Heart left ventricle (tissue), 16 donors: ENCODE measurements around the gene RSRP1. TPM values are rescaled to one million over a fixed set of nuclear protein-coding genes. Genes with fewer than 3 reads are reported as not detected.

Experiments
- ATAC-seq, 4 donors: fragments of 200-7000 bp; cut with Tn5 transposase; one replicate each; pipeline ENCODE4 v1.9.1; 2020 to 2022; ENCODE audit warnings: moderate library complexity in 4 of 4, mild to moderate bottlenecking in 3 of 4, moderate number of reproducible peaks in 1 of 4
- DNase-seq, 5 donors: peaks; one replicate each; pipeline ENCODE4 v3.0.0-alpha.2; 2020
- H3K27ac ChIP-seq, 12 donors: fragments of 200-600 bp; sonication (generic) in 4 of 12; one replicate each; pipeline versions ENCODE4 v1.5.0 to v1.8.0; 2016 to 2022; ENCODE audit warnings: mild to moderate bottlenecking in 2 of 12
- H3K27me3 ChIP-seq, 9 donors: fragments of 200-600 bp; sonication (generic) in 2 of 9; one replicate each; pipeline versions ENCODE4 v1.5.1 to v1.8.0; 2016 to 2022; ENCODE audit warnings: mild to moderate bottlenecking in 3 of 9
- H3K36me3 ChIP-seq, 9 donors: fragments of 200-600 bp; sonication (generic) in 2 of 9; one replicate each; pipeline versions ENCODE4 v1.5.0 to v1.8.0; 2018 to 2022; ENCODE audit warnings: mild to moderate bottlenecking in 2 of 9
- H3K4me1 ChIP-seq, 12 donors: fragments of 200-600 bp; sonication (generic) in 4 of 12; one replicate each; pipeline versions ENCODE4 v1.5.0 to v1.8.0; 2016 to 2022; ENCODE audit warnings: mild to moderate bottlenecking in 3 of 12
- H3K4me3 ChIP-seq, 12 donors: fragments of 200-600 bp; sonication (generic) in 4 of 12; one replicate each; pipeline versions ENCODE4 v1.5.0 to v1.8.0; 2017 to 2022; ENCODE audit warnings: mild to moderate bottlenecking in 9 of 12, moderate library complexity in 4 of 12
- H3K9me3 ChIP-seq, 12 donors: fragments of 200-600 bp; sonication (generic) in 4 of 12; one replicate each; pipeline versions ENCODE4 v1.5.0 to v1.8.0; 2016 to 2022; ENCODE audit warnings: mild to moderate bottlenecking in 1 of 12
- CTCF ChIP-seq, 12 donors: fragments of 200-600 bp; sonication (generic) in 4 of 12; IDR thresholded peaks; one replicate each; pipeline versions ENCODE4 v1.5.0 to v1.8.0; 2018 to 2022; ENCODE audit warnings: antibody characterized with exemption in 12 of 12, mild to moderate bottlenecking in 5 of 12
- POLR2A ChIP-seq, 2 donors: fragments of 450-650 bp; IDR thresholded peaks; one replicate each; pipeline ENCODE4 v1.6.1; 2017; ENCODE audit warnings: antibody characterized with exemption in 2 of 2, mild to moderate bottlenecking in 2 of 2, moderate library complexity in 2 of 2
- WGBS, 4 donors: extraction: QIAGEN DNeasy Blood & Tissue Kit in 2 of 4; methylation state at CpG; one replicate each; pipeline versions ENCODE4 v1.1.5 to v1.1.7; 2013 to 2018; 5-methylcytosine and 5-hydroxymethylcytosine counted together
- intact Hi-C, 10 donors: fragments of 100-400 bp; cut with DNase I; formaldehyde crosslinking; loops; one replicate each; pipeline versions ENCODE4 v1.11.1 to v1.14.2; 2022
- polyA plus RNA-seq, 2 donors: library from polyadenylated mRNA; stranded (reverse); fragments of 200-250 nt; gene quantifications; one replicate each; pipeline ENCODE4 v1.2.3, GENCODE V29; 2013
- total RNA-seq, 9 donors: library from RNA; depleted of rRNA in 2 of 9; stranded (reverse); fragments of >200 nt in 2 of 9; fragmentation: NEBNext Ultra II Directional in 3 of 9; extraction: Animal tissue kit (Norgen Biotek cat#: 25700) in 3 of 9; gene quantifications; one replicate each; pipeline versions ENCODE4 v1.1.0 to v1.2.4, GENCODE V29; 2016 to 2023
- donor health status: ischemic (EF 13 %, LVEDD 7.1; RV severe dilation, severe dysfunction).
- donor health status: healthy with polysubstance abuse.
- donor health status: DM: no; HTN: yes; CAD: no.
- donor health status: DM: no; HTN: no; CAD: no.
- donor health status: ischemic (EF 25% LVEDD 6.9; RV normal size, moderate dysfunction).
- donor health status: ischemic (EF 25% LVEDD 5.7; RV mildly dilated, moderate dysfunction).
- donor health status: healthy.
- donor health status: DM: yes; HTN: yes; CAD: no.
- donor health status: ischemic (EF 35%, LVEDD 5.7; RV mildly dilated, moderate dysfunction).
- donor health status: nonischemic (EF 11% LVEDD 7.7; RV severe dilation, severe dysfunction).
- donor health status: DM: yes; HTN: yes; CAD: no.
- donor health status: PGD.
- donor health status: ischemic (EF 29% LVEDD 5.4; RV normal size, mild dysfunction).
- donor health status: nonischemic (EF 23%, LVEDD 6.1; RV moderate dilation, normal function).

Gene RSRP1
- total and polyA plus RNA-seq, 11 donors = 14.4 to 114 (median 29.4) TPM

GRCh38 chr1:25212725-25213124 is 34.5 kb downstream of the RSRP1 start:
- Histone ChIP-seq H3K36me3 (no peaks in the 10 kb centered on the region), H3K9me3 (no peaks in the 10 kb centered on the region), H3K27ac (no peak overlapping the region), H3K27me3 (peaks cover 0 to 17% (median 0%) of the 10 kb centered on the region in 9 donors), H3K4me3 (no peak overlapping the region), H3K4me1 (no peaks in the 10 kb centered on the region)
- no peak for TF ChIP-seq CTCF (IDR thresholded peaks at IDR 0.05)
- TF ChIP-seq POLR2A (IDR thresholded peaks at IDR 0.05) = no peak
- ATAC-seq (no peak), DNase-seq (no peak)
- intact Hi-C loops = no loop called here
- WGBS, 4 donors = 65 to 70% (median 66%) methylated on average over 5 of the region's 5 CpGs

GRCh38 chr1:25210728-25211127 is 36.5 kb downstream of the RSRP1 start:
- intact Hi-C loops = no loop called here
- H3K36me3 ChIP-seq = no peaks in the 10 kb centered on the region
- no peaks in the 10 kb centered on the region for H3K4me1 ChIP-seq
- TF ChIP-seq POLR2A (IDR thresholded peaks at IDR 0.05) (no peak), CTCF (IDR thresholded peaks at IDR 0.05) (no peak)
- no peak for DNase-seq
- H3K27ac ChIP-seq = no peak overlapping the region
- ATAC-seq = no peak
- H3K4me3 ChIP-seq = no peak overlapping the region
- peaks cover 0 to 17% (median 0%) of the 10 kb centered on the region in 9 donors for H3K27me3 ChIP-seq
- H3K9me3 ChIP-seq = no peaks in the 10 kb centered on the region
- WGBS, 4 donors = 35 to 38% (median 36%) methylated on average over 3 of the region's 3 CpGs

GRCh38 chr1:25209516-25209915 is 37.7 kb downstream of the RSRP1 start:
- no peak for ATAC-seq
- H3K4me1 ChIP-seq = no peaks in the 10 kb centered on the region
- WGBS, 4 donors = 87 to 88% (median 87%) methylated on average over 4 of the region's 4 CpGs
- no peak overlapping the region for H3K4me3 ChIP-seq
- peaks cover 0 to 17% (median 0%) of the 10 kb centered on the region in 9 donors for H3K27me3 ChIP-seq
- intact Hi-C loops = loop anchor here in 8 of 10 donors (5.0 to 10.0 kb wide), 5 partner anchors 175 to 525 kb away; partner anchors contain the start of gene RUNX3 (in 4 of the 8)
- no peak for TF ChIP-seq CTCF (IDR thresholded peaks at IDR 0.05)
- TF ChIP-seq POLR2A (IDR thresholded peaks at IDR 0.05) = no peak
- H3K36me3 ChIP-seq = no peaks in the 10 kb centered on the region
- H3K27ac ChIP-seq = no peak overlapping the region
- H3K9me3 ChIP-seq = no peaks in the 10 kb centered on the region
- DNase-seq = no peak

- TF ChIP-seq POLR2A (IDR thresholded peaks at IDR 0.05) (no peak), CTCF (IDR thresholded peaks at IDR 0.05) (no peak)
- DNase-seq (no peak), ATAC-seq (no peak)
- 68 to 88% (median 75%) methylated on average over 2 of the region's 2 CpGs for WGBS, 4 donors
- Histone ChIP-seq H3K9me3 (no peaks in the 10 kb centered on the region), H3K4me3 (no peak overlapping the region), H3K27me3 (peaks cover 0 to 17% (median 0%) of the 10 kb centered on the region in 9 donors), H3K27ac (no peak overlapping the region), H3K36me3 (no peaks in the 10 kb centered on the region), H3K4me1 (no peaks in the 10 kb centered on the region)
- intact Hi-C loops = loop anchor here in 8 of 10 donors (5.0 to 10.0 kb wide), 5 partner anchors 174 to 524 kb away; partner anchors contain the start of gene RUNX3 (in 4 of the 8)
These were observed 38.6 kb downstream of the RSRP1 start for GRCh38 chr1:25208561-25209222.
